Activated CD4-positive, alpha-beta T cell treated with anti-CD3 and anti-CD28 coated beads, Interleukin-2, amount 50 U/mL, for 4 hours (primary cell): Measurements from ENCODE around the gene TRANK1.

Experiments
- DNase-seq, 2 experiments: peaks; one replicate each; pipeline ENCODE4 v3.0.0-alpha.2; 2020

The TRANK1 gene

GRCh38 chr3:36786921-36787890 lies 157.6 kb downstream of the TRANK1 start:
- DNase-seq = no peak

- no peak for DNase-seq
These were observed 160.7 kb downstream of the TRANK1 start for GRCh38 chr3:36784138-36784635.

DNA sequence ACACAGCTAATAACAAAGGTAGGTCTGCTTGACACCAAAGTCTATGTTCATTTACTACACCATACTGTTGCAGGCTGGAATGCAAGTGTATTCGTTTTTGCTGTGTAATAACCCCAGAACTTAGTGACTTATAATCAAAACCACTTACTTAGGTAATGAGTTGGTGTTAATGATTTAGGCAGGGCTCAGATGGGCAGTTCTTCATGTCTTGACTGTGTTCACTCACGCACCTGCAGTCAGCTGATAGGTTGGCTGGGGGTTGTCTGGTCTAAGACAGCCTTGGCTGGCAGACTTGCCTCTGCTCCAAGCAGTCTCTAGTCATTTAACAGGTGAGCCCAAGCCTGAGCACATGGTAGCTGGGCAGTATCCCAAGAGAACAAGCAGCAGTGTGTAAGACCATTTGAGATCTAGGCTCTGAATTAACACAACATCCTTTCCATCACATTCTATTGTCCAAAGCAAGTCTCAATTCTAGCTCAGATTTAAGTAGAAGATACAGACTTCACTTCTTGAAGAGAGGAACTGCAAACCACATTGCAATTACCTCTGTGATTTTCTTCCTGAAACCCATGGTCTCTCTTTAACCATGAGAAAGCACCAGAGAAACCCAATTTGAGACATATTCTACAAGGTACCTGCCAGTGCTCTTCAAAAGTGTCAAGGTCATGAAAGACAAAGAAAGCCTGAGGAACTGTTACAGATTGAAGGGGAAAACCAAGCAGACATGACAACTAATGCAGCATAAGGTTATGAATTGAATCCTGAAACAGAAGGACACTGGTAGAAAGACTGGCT lies 167.2 kb downstream of the TRANK1 start:
- no peak for DNase-seq
